ENCODE data around the gene ANGEL2.
A peak's percentile ranks its signal among the peaks of the same experiment; 100 is the strongest.

The ANGEL2 gene

GRCh38 chr1:213054733-213055591, 39.3 kb upstream of the ANGEL2 start:
- no peak overlapping the region for H3K4me3 ChIP-seq (ENCODE audit: low read depth, low read length)
- TF ChIP-seq CTCF (IDR thresholded peaks at IDR 0.05; ENCODE audit: control insufficient read depth, extremely low read depth, insufficient read depth) = no peak
- DNase-seq (ENCODE audit: low read depth) = no peak

- TF ChIP-seq CTCF (IDR thresholded peaks at IDR 0.05; ENCODE audit: control insufficient read depth, extremely low read depth, insufficient read depth) = no peak
- no peak overlapping the region for H3K4me3 ChIP-seq (ENCODE audit: low read depth, low read length)
- no peak for DNase-seq (ENCODE audit: low read depth)
Measured at GRCh38 chr1:213054142-213054541, 38.5 kb upstream of the ANGEL2 start.

GRCh38 chr1:213053455-213053854, 37.8 kb upstream of the ANGEL2 start:
- no peak for TF ChIP-seq CTCF (IDR thresholded peaks at IDR 0.05; ENCODE audit: control insufficient read depth, extremely low read depth, insufficient read depth)
- H3K4me3 ChIP-seq (ENCODE audit: low read depth, low read length) = no peak overlapping the region
- no peak for DNase-seq (ENCODE audit: low read depth)

- DNase-seq (ENCODE audit: low read depth) = no peak
- TF ChIP-seq CTCF (IDR thresholded peaks at IDR 0.05; ENCODE audit: control insufficient read depth, extremely low read depth, insufficient read depth) = no peak
- H3K4me3 ChIP-seq (ENCODE audit: low read depth, low read length) = peak overlapping the region; percentile 73
Measured at GRCh38 chr1:213051881-213052202, 36.2 kb upstream of the ANGEL2 start.

GRCh38 chr1:213051127-213051880, 35.6 kb upstream of the ANGEL2 start, which contains the start of gene RPS6KC1:
Gene RPS6KC1 (plus strand): TSS chr1:213051241. CDS start chr1:213051405, 164 bp downstream.
- H3K4me3 ChIP-seq (ENCODE audit: low read depth, low read length) = peak within 1 kb of the TSS; percentile 73
- TF ChIP-seq CTCF (IDR thresholded peaks at IDR 0.05; ENCODE audit: control insufficient read depth, extremely low read depth, insufficient read depth) = no peak
- DNase-seq (ENCODE audit: low read depth) = peak; percentile 46

DNA sequence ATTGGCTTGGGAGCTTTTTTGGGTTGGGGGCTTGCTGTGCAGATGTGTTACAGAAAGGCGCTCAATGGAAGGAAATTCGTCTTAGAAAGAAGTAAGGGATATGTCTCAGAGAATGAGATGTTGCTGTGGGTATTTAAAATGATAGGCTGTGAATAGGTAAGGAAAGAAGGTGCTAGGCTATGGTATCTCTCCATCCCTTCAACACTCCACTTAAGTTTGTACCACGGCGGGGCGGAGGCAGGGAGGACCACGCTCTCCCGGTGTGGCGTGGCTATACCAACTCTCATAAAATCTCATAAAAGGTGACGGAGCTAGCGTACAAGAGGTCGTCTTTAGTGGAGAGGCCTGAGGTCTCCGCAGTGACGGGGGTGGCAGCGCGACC, 35.1 kb upstream of the ANGEL2 start:
- TF ChIP-seq CTCF (IDR thresholded peaks at IDR 0.05; ENCODE audit: control insufficient read depth, extremely low read depth, insufficient read depth) = no peak
- H3K4me3 ChIP-seq (ENCODE audit: low read depth, low read length) = peak overlapping the region; percentile 73
- no peak for DNase-seq (ENCODE audit: low read depth)
